HG03175 (cell line): ENCODE data around the gene GSE1.

Source experiments
- ATAC-seq: cut with Tn5 transposase; IDR thresholded peaks from one replicate; pipeline ENCODE4 v1.9.1; 2021; ENCODE audit warnings: mild to moderate bottlenecking, moderate library complexity; ENCODE audit not compliant: unreplicated experiment

GSE1 gene

GRCh38 chr16:85605051-85605911 is 7.8 kb upstream of the GSE1 start:
- ATAC-seq = no peak

GRCh38 chr16:85605912-85606841 is 6.9 kb upstream of the GSE1 start:
- no peak for ATAC-seq

- no peak for ATAC-seq
Measured at GRCh38 chr16:85606904-85607303, 6.2 kb upstream of the GSE1 start.

- ATAC-seq = no peak
Measured at GRCh38 chr16:85607321-85607765, 5.8 kb upstream of the GSE1 start.

GRCh38 chr16:85607796-85608514 is 5.2 kb upstream of the GSE1 start:
- ATAC-seq = no peak

GRCh38 chr16:85608515-85608885 is 4.6 kb upstream of the GSE1 start:
- ATAC-seq = no peak

GRCh38 chr16:85608887-85609286 is 4.2 kb upstream of the GSE1 start:
- ATAC-seq = no peak

- ATAC-seq = no peak
Measured at GRCh38 chr16:85609539-85609938, 3.6 kb upstream of the GSE1 start.

GRCh38 chr16:85610059-85610445 is 3.1 kb upstream of the GSE1 start:
- ATAC-seq = no peak

GRCh38 chr16:85610446-85611193 is 2.5 kb upstream of the GSE1 start:
- ATAC-seq = peak; percentile 37

GRCh38 chr16:85611194-85611443 is 2.0 kb upstream of the GSE1 start:
- ATAC-seq = no peak

GRCh38 chr16:85611444-85612190 is 1.5 kb upstream of the GSE1 start:
- no peak for ATAC-seq

GRCh38 chr16:85612191-85612800 is 826 bp upstream of the GSE1 start:
- ATAC-seq = no peak

GRCh38 chr16:85613604-85614337 is 649 bp downstream of the GSE1 start:
- ATAC-seq = no peak

GRCh38 chr16:85614338-85615013 is 1.4 kb downstream of the GSE1 start:
- no peak for ATAC-seq

GRCh38 chr16:85615014-85615851 is 2.1 kb downstream of the GSE1 start:
- no peak for ATAC-seq

GRCh38 chr16:85615852-85616606 is 2.9 kb downstream of the GSE1 start:
- ATAC-seq = peak; percentile 30
